Esophagus muscularis mucosa (tissue), 4 donors: Measurements from ENCODE around the gene NTSR2.

ENCODE experiments used
- EP300 ChIP-seq: sonication (generic); formaldehyde crosslinking; IDR thresholded peaks from one replicate; pipeline ENCODE4 v1.6.1; 2017; ENCODE audit warnings: antibody characterized with exemption
- POLR2A ChIP-seq: fragments of 450-650 bp; IDR thresholded peaks from one replicate; pipeline ENCODE4 v1.6.1; 2017; ENCODE audit warnings: antibody characterized with exemption, moderate library complexity, mild to moderate bottlenecking, low read depth
- TF ChIP-seq, protein P1 (sequence below), 3 experiments: fragments of 200-600 bp in 2 of 3; fragments of 450-650 bp in 1 of 3; sonication (generic) in 2 of 3; IDR thresholded peaks; one replicate each; pipeline ENCODE4 v1.5.1; 2017 to 2019; ENCODE audit warnings: antibody characterized with exemption in 3 of 3, mild to moderate bottlenecking in 2 of 3, moderate library complexity in 1 of 3

DNA sequence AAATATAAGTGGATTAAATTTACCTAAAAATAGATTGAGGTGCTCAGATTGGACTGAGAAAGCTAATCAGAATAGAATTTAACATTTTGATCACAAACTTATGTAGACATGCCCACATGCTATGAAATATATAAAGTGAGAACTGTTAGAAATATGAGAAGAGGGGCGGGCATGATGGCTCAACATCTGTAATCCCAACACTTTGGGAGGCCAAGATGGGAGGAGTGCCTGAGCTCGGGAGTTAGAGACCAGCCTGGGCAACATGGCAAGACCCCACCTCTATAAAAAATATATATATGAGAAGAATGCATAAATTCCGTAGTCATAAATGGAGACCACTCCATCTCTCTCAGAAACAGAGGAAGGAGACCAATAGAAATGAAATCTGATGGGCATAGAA is 25.7 kb downstream of the NTSR2 start:
- TF ChIP-seq, protein P1, sequence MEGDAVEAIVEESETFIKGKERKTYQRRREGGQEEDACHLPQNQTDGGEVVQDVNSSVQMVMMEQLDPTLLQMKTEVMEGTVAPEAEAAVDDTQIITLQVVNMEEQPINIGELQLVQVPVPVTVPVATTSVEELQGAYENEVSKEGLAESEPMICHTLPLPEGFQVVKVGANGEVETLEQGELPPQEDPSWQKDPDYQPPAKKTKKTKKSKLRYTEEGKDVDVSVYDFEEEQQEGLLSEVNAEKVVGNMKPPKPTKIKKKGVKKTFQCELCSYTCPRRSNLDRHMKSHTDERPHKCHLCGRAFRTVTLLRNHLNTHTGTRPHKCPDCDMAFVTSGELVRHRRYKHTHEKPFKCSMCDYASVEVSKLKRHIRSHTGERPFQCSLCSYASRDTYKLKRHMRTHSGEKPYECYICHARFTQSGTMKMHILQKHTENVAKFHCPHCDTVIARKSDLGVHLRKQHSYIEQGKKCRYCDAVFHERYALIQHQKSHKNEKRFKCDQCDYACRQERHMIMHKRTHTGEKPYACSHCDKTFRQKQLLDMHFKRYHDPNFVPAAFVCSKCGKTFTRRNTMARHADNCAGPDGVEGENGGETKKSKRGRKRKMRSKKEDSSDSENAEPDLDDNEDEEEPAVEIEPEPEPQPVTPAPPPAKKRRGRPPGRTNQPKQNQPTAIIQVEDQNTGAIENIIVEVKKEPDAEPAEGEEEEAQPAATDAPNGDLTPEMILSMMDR (IDR thresholded peaks at IDR 0.05): no peak
- TF ChIP-seq EP300 (no peak), POLR2A (no peak)
